Measurements from ENCODE around the gene HOXC10.

Gene HOXC10

DNA sequence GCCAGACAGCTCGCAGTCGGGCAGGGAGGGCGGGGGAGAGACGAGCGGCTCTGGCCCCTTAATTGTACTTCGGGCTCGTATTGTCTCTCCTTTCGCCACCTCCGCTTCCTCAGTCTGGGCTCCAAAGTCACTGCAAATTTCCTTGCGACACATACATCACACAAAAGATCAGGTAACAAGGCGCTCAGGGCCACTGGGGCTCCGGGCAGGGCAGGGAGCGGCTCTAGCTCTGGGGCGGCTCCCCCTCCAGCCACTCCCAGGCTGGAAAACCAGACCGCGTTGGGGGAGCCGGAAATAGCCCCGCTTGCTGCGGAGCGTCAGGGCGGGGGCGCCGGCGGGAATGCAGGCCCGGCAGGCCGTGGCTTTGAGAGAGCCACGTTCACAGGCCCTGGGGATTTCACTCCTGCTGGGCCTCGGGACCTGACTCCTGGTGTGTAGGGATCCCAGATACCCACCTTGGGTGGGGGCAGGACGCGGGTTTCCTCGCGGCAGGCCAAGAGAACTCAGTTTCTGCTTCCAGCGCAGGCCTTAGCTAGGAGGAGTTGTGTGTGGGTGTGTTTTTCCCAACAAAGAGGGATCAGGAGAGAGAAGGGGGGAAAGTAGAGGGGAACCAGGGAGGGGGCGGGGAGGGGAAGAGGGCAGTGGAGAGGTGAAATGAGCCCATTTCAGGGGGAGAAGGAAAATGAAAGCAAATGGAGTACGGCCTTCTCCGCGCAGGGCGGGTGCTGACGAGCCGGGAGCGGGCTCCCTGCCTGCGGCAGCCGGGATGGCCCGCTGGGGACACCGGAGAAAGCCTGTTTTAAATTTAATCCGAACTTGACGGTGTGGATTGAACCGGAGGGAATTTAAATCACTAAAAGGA, 10.7 kb downstream of the HOXC10 start:
- no peak for DNase-seq (ENCODE audit: low spot score)
- TF ChIP-seq, protein P1, sequence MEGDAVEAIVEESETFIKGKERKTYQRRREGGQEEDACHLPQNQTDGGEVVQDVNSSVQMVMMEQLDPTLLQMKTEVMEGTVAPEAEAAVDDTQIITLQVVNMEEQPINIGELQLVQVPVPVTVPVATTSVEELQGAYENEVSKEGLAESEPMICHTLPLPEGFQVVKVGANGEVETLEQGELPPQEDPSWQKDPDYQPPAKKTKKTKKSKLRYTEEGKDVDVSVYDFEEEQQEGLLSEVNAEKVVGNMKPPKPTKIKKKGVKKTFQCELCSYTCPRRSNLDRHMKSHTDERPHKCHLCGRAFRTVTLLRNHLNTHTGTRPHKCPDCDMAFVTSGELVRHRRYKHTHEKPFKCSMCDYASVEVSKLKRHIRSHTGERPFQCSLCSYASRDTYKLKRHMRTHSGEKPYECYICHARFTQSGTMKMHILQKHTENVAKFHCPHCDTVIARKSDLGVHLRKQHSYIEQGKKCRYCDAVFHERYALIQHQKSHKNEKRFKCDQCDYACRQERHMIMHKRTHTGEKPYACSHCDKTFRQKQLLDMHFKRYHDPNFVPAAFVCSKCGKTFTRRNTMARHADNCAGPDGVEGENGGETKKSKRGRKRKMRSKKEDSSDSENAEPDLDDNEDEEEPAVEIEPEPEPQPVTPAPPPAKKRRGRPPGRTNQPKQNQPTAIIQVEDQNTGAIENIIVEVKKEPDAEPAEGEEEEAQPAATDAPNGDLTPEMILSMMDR (IDR thresholded peaks at IDR 0.05; ENCODE audit: borderline replicate concordance, control extremely low read depth, extremely low read depth, insufficient read depth, missing control alignments) = no peak
- in situ Hi-C loops (cut with MboI; ENCODE audit: low sequenced_read_pairs, unreplicated experiment) = no loop called here

DNA sequence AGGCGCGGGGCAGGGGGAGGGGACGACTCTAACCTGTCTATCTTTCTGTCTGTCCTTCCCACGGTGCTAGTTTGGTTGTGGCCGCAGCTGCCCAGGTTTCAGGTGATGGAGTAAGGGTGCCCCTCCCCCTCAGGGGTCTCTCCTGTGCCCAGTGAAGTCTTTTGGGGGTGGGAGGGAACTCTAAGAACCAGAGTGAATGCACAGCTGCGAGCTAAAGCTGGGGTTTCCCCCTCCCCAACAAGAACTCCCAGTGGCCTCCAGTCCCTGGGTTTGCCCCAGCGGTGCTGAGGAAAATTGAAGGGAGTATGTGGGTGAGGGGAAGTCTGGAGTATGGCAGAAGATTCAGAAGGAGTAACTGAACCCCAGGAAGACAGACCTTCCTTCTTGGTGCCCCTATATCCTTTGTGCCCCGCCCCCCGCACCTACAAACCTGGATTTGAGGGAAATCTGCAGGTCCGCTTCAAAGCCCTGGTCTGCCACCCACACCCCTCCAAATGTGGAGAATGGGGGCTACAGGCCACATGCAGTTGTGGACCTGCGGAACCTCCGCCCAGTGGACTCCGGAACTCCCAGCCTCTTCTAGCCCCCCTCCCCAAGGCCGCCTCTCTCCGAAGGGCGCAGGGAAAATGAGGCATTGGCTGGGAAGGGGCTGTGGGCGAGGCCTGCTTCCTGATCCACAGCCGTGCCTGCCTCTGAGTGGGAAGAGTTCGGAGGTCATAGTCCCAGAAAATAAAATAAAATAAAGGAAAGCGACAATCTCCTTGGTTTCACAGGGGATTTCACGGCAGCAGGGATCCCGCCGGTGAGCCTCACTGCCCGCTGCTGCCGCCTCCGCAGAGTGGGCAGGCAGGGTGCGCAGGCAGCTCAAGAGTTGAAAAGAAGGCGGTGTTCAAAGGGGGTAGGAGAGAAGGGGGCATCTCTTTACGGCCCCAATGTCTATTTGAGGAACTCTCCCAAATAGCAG, 11.6 kb downstream of the HOXC10 start:
- DNase-seq (ENCODE audit: low spot score) = no peak
- TF ChIP-seq, protein P1 (IDR thresholded peaks at IDR 0.05; ENCODE audit: borderline replicate concordance, control extremely low read depth, extremely low read depth, insufficient read depth, missing control alignments) = no peak
- in situ Hi-C loops (cut with MboI; ENCODE audit: low sequenced_read_pairs, unreplicated experiment) = no loop called here

DNA sequence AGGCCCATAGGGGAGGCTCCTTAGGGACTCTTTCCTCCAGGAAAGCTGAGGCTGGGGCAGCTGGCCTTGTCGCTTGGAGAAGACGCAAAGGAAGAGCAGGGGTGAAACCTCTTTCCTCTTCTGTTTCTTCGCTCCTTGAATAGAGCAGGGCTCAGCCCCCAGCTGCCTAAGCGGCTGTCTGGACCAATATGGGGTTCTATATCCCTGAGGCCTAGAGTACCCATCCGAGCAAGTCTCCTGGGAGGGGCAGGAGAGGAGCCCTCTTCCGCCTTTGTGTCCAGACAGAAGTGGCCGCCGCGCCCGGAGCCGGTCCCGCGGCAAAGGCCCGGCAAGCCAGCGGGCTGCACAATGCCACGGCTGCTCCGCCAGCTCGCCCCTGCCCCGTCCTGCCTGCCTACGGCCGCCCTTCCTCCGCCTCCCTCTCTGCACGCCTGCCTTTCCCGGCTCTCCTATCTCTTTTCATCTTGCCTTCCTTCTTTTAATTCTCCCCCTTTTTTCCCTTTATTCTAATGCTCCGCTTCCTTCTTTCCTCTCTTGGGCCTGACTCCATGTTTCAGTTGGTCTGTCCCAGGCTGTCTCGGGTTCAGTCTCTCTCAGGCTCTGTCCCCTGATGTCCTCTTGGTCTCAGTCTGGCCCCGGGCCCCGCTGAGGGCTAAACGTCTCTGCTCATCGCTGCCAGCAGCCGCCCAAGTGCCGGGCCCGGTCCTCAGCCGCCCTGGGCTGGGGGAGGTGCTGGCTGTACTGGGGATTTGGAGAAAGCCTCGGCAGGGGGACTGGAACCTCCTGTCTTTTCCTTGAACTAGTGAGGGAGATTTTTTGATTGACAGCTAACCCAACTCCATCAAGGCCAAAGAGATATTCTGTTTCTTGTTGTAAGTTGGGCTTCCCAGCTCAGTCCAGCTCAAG, 12.5 kb downstream of the HOXC10 start:
- TF ChIP-seq, protein P1 (IDR thresholded peaks at IDR 0.05; ENCODE audit: borderline replicate concordance, control extremely low read depth, extremely low read depth, insufficient read depth, missing control alignments) = no peak
- in situ Hi-C loops (cut with MboI; ENCODE audit: low sequenced_read_pairs, unreplicated experiment) = no loop called here

DNA sequence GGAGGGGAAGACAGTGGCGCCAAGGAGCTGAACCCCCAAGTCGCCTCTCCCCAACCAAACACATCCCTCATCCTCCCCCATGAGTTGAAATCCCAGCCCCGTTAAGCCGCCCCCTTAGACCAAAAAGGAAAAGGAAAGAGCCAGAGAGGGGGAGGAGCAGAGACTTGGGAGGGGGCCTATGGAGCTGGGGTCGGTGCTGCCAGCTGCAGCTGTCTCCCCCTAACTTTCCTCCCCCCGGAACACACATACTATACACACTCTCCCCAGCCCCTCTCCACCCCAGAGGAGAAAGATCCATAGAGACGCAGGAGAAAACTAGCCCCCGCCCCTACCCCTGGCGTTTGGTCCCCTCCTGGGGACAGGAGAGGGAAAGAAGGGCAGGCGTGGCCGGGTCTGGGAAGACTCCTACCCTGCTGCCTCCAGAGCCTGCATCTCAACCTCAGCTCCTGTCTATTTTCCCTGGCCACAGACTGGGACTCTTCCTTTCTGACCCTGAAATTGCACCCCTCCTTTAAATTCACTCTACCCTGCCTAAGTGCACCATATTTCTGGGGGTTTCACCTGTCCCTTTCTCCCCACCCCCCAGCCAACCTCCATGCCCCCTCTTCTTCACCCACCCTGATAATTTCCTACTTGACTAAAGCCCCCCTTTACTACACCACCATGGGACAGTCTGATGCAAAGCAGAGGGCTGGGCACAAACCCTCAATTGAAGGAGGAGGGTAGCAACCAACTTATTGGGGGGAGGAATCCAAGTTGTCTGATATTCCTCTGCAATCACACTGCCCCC, 13.4 kb downstream of the HOXC10 start:
- no peak for DNase-seq (ENCODE audit: low spot score)
- TF ChIP-seq, protein P1 (IDR thresholded peaks at IDR 0.05; ENCODE audit: borderline replicate concordance, control extremely low read depth, extremely low read depth, insufficient read depth, missing control alignments) = no peak
- in situ Hi-C loops (cut with MboI; ENCODE audit: low sequenced_read_pairs, unreplicated experiment) = no loop called here

More for the DNA sequence above, 12.5 kb downstream of the HOXC10 start:
- no peak for DNase-seq (ENCODE audit: low spot score)

DNA sequence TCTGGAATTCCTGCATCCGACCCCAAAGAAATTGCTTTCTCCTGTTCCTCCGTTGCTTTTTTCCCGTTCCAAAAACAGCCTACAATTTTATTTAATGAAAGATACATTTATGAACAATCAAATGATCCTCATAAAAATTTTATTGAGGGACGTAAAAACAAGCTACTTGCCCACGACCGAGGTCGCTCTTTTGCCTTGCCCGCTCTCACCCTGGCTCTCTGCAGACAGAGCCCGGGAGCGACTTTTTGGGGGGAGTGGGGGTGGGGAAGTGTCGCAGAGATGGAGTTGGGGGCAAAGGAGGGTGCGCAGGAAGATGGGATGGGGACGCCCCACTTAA, 13.9 kb downstream of the HOXC10 start:
- TF ChIP-seq, protein P1 (IDR thresholded peaks at IDR 0.05; ENCODE audit: borderline replicate concordance, control extremely low read depth, extremely low read depth, insufficient read depth, missing control alignments) = no peak
- no peak for DNase-seq (ENCODE audit: low spot score)
- in situ Hi-C loops (cut with MboI; ENCODE audit: low sequenced_read_pairs, unreplicated experiment) = no loop called here

Measured in GM13976 (cell line).